Esophagus muscularis mucosa (tissue), 4 donors: ENCODE data around the gene CTTNBP2. TPM values are rescaled to one million over a fixed set of nuclear protein-coding genes. Genes with fewer than 3 reads are reported as not detected.

Experiments used
- DNase-seq: peaks from one replicate; pipeline ENCODE4 v3.0.0-alpha.2; 2017; ENCODE audit errors: extremely low spot score
- H3K27ac ChIP-seq, 4 donors: fragments of 200-600 bp; sonication (generic); replicated peaks in 1 of 4; 1 replicate in 3 of 4; 2 replicates in 1 of 4; pipeline ENCODE4 v1.5.1; 2016 to 2019; ENCODE audit warnings: mild to moderate bottlenecking in 1 of 4
- H3K27me3 ChIP-seq, 4 donors: fragments of 200-600 bp; sonication (generic); one replicate each; pipeline versions ENCODE4 v1.5.1 to v1.6.0; 2016 to 2019
- H3K36me3 ChIP-seq, 4 donors: fragments of 200-600 bp; sonication (generic); one replicate each; pipeline ENCODE4 v1.5.1; 2016 to 2019
- H3K4me1 ChIP-seq, 4 donors: fragments of 200-600 bp; sonication (generic); one replicate each; pipeline ENCODE4 v1.5.1; 2016 to 2019
- H3K4me3 ChIP-seq, 4 donors: fragments of 200-600 bp; sonication (generic); 1 replicate in 2 of 4; 2 replicates in 2 of 4; pipeline ENCODE4 v1.5.1; 2016 to 2019; ENCODE audit warnings: mild to moderate bottlenecking in 4 of 4, moderate library complexity in 1 of 4
- H3K9me3 ChIP-seq, 4 donors: fragments of 200-600 bp; sonication (generic); 1 replicate in 3 of 4; 2 replicates in 1 of 4; pipeline ENCODE4 v1.5.1; 2016 to 2019
- CTCF ChIP-seq, 3 experiments: fragments of 200-600 bp in 2 of 3; fragments of 450-650 bp in 1 of 3; sonication (generic) in 2 of 3; IDR thresholded peaks; one replicate each; pipeline ENCODE4 v1.5.1; 2017 to 2019; ENCODE audit warnings: antibody characterized with exemption in 3 of 3, mild to moderate bottlenecking in 2 of 3, moderate library complexity in 1 of 3
- EP300 ChIP-seq: sonication (generic); formaldehyde crosslinking; IDR thresholded peaks from one replicate; pipeline ENCODE4 v1.6.1; 2017; ENCODE audit warnings: antibody characterized with exemption
- POLR2A ChIP-seq: fragments of 450-650 bp; IDR thresholded peaks from one replicate; pipeline ENCODE4 v1.6.1; 2017; ENCODE audit warnings: antibody characterized with exemption, moderate library complexity, mild to moderate bottlenecking, low read depth
- POLR2AphosphoS5 ChIP-seq, 2 donors: sonication (generic); formaldehyde crosslinking; IDR thresholded peaks; one replicate each; pipeline ENCODE4 v1.6.1; 2017; ENCODE audit warnings: antibody characterized with exemption in 2 of 2
- WGBS: methylation state at CpG from one replicate; pipeline ENCODE4 v1.1.5; 2018; 5-methylcytosine and 5-hydroxymethylcytosine counted together
- intact Hi-C: fragments of 100-400 bp; cut with DNase I; formaldehyde crosslinking; loops from one replicate; pipeline ENCODE4 v1.15.1; 2023
- total RNA-seq, 4 donors: library from RNA; depleted of rRNA; stranded (reverse); fragments of >200 nt; gene quantifications; one replicate each; pipeline versions ENCODE4 v1.1.0 to v1.2.1, GENCODE V29; 2016

Gene CTTNBP2
- total RNA-seq, 4 donors from 2014 or later: 11.6 to 23.7 (median 13.7) TPM

DNA sequence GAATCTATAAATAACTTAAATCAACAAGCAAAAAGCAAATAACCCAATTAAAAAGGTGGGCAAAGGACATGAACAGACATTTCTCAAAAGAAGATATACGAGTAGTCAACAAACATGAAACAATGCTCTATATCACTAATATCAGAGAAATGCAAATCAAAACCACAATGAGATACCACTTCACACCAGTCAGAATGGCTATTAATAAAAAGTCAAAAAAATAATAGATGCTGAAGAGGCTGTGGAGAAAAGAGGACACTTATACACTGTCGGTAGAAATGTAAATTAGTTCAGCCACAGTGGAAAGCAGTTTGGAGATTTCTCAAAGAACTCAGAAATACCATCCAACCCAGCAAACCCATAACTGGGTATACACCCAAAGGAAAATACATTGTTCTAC is 70.6 kb downstream of the CTTNBP2 start:
- 89% methylated on average over 2 of the region's 2 CpGs for WGBS
- no peak for TF ChIP-seq CTCF (IDR thresholded peaks at IDR 0.05)
- TF ChIP-seq EP300: no peak
- TF ChIP-seq POLR2AphosphoS5 (IDR thresholded peaks at IDR 0.05): no peak
- TF ChIP-seq POLR2A: no peak
- intact Hi-C loops: no loop called here
- Histone ChIP-seq H3K36me3 (no peaks in the 10 kb centered on the region), H3K4me3 (no peak overlapping the region), H3K27ac (no peak overlapping the region), H3K4me1 (peaks cover 2 to 4% (median 4%) of the 10 kb centered on the region in 4 donors), H3K9me3 (no peaks in the 10 kb centered on the region), H3K27me3 (no peaks in the 10 kb centered on the region)
- no peak for DNase-seq

DNA sequence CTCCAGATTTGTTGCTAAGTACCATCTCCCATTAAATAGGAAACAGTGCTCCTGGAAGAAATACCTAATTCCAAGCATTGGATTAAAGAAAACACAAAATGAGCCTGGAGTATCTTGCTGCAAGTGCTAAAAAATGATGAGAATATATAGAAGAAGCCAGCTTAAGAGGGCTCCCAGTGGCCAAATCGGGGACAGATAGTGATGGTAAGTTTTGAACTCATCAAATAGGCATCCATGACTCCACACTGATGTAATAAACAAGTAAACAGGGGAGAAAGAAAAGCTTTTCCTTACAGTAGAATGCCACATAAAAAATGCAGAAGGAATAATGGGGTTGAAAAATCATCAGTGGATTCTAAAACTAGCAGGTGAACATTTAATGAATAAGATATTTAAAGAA is 72.4 kb downstream of the CTTNBP2 start:
- 82% methylated on average over 1 of the region's 1 CpG for WGBS
- no peak for DNase-seq
- Histone ChIP-seq H3K27me3 (no peaks in the 10 kb centered on the region), H3K27ac (no peak overlapping the region), H3K4me3 (no peak overlapping the region), H3K4me1 (no peaks in the 10 kb centered on the region), H3K36me3 (no peaks in the 10 kb centered on the region), H3K9me3 (no peaks in the 10 kb centered on the region)
- TF ChIP-seq POLR2AphosphoS5 (IDR thresholded peaks at IDR 0.05): no peak
- TF ChIP-seq POLR2A: no peak
- TF ChIP-seq EP300: no peak
- TF ChIP-seq CTCF (IDR thresholded peaks at IDR 0.05): no peak
- intact Hi-C loops: no loop called here

- TF ChIP-seq CTCF (IDR thresholded peaks at IDR 0.05) (no peak), POLR2AphosphoS5 (IDR thresholded peaks at IDR 0.05) (no peak), POLR2A (no peak), EP300 (no peak)
- H3K4me1 ChIP-seq: no peaks in the 10 kb centered on the region
- H3K27ac ChIP-seq: no peak overlapping the region
- no peaks in the 10 kb centered on the region for H3K27me3 ChIP-seq
- no peaks in the 10 kb centered on the region for H3K36me3 ChIP-seq
- H3K9me3 ChIP-seq: no peaks in the 10 kb centered on the region
- no peak overlapping the region for H3K4me3 ChIP-seq
- DNase-seq: no peak
- intact Hi-C loops: no loop called here
- 82% methylated on average over 3 of the region's 3 CpGs for WGBS
Observed at GRCh38 chr7:117800406-117800805, 72.8 kb downstream of the CTTNBP2 start.

DNA sequence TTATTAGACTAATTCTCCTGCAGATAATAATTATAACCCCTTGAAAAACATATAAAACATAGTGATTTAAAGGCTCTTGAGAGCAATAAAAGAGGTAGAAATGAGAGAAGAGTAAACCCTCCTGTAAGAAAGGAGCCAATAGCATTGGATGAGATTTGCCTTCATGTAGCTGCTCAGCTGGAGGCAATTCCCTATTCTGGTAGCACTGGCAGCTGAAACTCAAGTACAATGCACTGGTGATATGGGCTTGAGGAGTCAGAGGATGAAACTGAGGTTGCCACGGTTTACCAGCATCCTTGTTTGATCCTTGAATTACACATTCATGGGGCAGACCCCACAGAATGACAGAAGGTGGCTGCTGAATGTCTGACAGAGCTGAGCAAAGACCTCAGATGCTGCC is 76.4 kb downstream of the CTTNBP2 start:
- no peak for DNase-seq
- Histone ChIP-seq H3K4me3 (no peak overlapping the region), H3K27me3 (no peaks in the 10 kb centered on the region), H3K9me3 (no peaks in the 10 kb centered on the region), H3K36me3 (peaks cover 0 to 7% (median 2%) of the 10 kb centered on the region in 4 donors), H3K27ac (no peak overlapping the region), H3K4me1 (peaks cover 0 to 4% (median 0%) of the 10 kb centered on the region in 4 donors)
- TF ChIP-seq EP300: no peak
- TF ChIP-seq POLR2AphosphoS5 (IDR thresholded peaks at IDR 0.05): no peak
- no peak for TF ChIP-seq POLR2A
- no peak for TF ChIP-seq CTCF (IDR thresholded peaks at IDR 0.05)
- WGBS: 69% methylated on average over 1 of the region's 1 CpG
- intact Hi-C loops: no loop called here

DNA sequence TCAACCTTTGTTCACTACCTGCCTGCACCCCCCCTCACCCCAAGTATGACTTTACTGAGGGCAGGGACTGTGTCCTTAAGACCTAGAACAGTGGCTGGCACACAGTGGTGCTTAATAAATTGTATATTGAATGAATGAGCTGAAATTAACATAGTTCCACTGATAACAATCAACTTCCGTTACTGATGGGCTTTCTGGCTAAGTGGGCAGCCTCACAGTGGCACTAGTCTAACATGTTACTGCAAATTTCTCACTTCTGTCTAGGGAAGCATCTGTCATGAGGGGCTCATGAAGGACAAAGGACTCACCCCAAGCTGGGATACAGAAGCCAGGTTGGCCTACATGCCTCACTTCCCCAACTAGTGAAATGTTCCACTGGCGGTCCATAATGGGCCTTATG is 79.3 kb downstream of the CTTNBP2 start:
- H3K9me3 ChIP-seq: no peaks in the 10 kb centered on the region
- H3K27me3 ChIP-seq: no peaks in the 10 kb centered on the region
- H3K27ac ChIP-seq: no peak overlapping the region
- DNase-seq: no peak
- peaks cover 0 to 4% (median 0%) of the 10 kb centered on the region in 4 donors for H3K4me1 ChIP-seq
- intact Hi-C loops: no loop called here
- WGBS: 100% methylated on average over 1 of the region's 2 CpGs
- peaks cover 0 to 17% (median 8%) of the 10 kb centered on the region in 4 donors for H3K36me3 ChIP-seq
- TF ChIP-seq CTCF (IDR thresholded peaks at IDR 0.05): no peak
- no peak for TF ChIP-seq POLR2AphosphoS5 (IDR thresholded peaks at IDR 0.05)
- TF ChIP-seq POLR2A: no peak
- no peak for TF ChIP-seq EP300
- H3K4me3 ChIP-seq: no peak overlapping the region
